Osteoblast (primary cell): ENCODE data around the gene SNX6. TPM values are rescaled to one million over a fixed set of nuclear protein-coding genes. Genes with fewer than 3 reads are reported as not detected.
"Not testable (repeated sequence)": the region's sequence is repeated elsewhere in the genome, so short reads cannot be mapped to it uniquely, and the experiment has no call there.

Experiments used
- DNase-seq: peaks from one replicate; pipeline ENCODE4 v3.0.0; 2011; ENCODE audit warnings: low spot score, mixed read lengths; ENCODE audit not compliant: insufficient read length; ENCODE audit errors: missing footprints
- H2AFZ ChIP-seq: 2 replicates; pipeline ENCODE4 v1.6.0; 2011; ENCODE audit warnings: mild to moderate bottlenecking, low read length
- H3K27ac ChIP-seq: 2 replicates; pipeline ENCODE4 v1.5.1; 2011; ENCODE audit warnings: mild to moderate bottlenecking, low read depth, low read length, moderate library complexity
- H3K27me3 ChIP-seq: 2 replicates; pipeline ENCODE4 v1.6.0; 2012; ENCODE audit warnings: mild to moderate bottlenecking, control low read depth, inconsistent platforms, low read length, moderate library complexity; ENCODE audit not compliant: insufficient read depth
- H3K36me3 ChIP-seq: 2 replicates; pipeline ENCODE4 v1.5.1; 2011; ENCODE audit warnings: mild to moderate bottlenecking, low read length, control low read depth, moderate library complexity; ENCODE audit not compliant: insufficient read depth
- H3K4me1 ChIP-seq: 2 replicates; pipeline ENCODE4 v1.5.1; 2011; ENCODE audit warnings: mild to moderate bottlenecking, low read length, control low read depth, moderate library complexity; ENCODE audit not compliant: insufficient read depth
- H3K4me2 ChIP-seq: 2 replicates; pipeline ENCODE4 v1.6.0; 2011; ENCODE audit warnings: mild to moderate bottlenecking, low read length; ENCODE audit not compliant: insufficient read depth
- H3K4me3 ChIP-seq: fragments of 200-600 bp; sonication (generic); 3 replicates; pipeline ENCODE4 v1.5.1; 2012; ENCODE audit warnings: mild to moderate bottlenecking, low read length, inconsistent platforms; ENCODE audit not compliant: insufficient read depth
- H3K79me2 ChIP-seq: 2 replicates; pipeline ENCODE4 v1.6.0; 2012; ENCODE audit warnings: mild to moderate bottlenecking, low read length, control low read depth, inconsistent platforms; ENCODE audit not compliant: insufficient read depth
- H3K9me3 ChIP-seq: 2 replicates; pipeline ENCODE4 v1.5.1; 2011; ENCODE audit warnings: low read depth, low read length, control low read depth
- H4K20me1 ChIP-seq: 2 replicates; pipeline ENCODE4 v1.6.0; 2012; ENCODE audit warnings: mild to moderate bottlenecking, low read length, control low read depth; ENCODE audit not compliant: insufficient read depth
- CTCF ChIP-seq: IDR thresholded peaks from 2 replicates; pipeline ENCODE4 v1.5.1; 2011; ENCODE audit warnings: mild to moderate bottlenecking, low read depth, low read length, moderate library complexity; ENCODE audit errors: extremely low read depth
- total RNA-seq: library from RNA; depleted of rRNA; stranded (reverse); fragments of >200 nt; gene quantifications from 2 replicates; pipeline ENCODE4 v1.2.3, GENCODE V29; 2012

Gene SNX6
- total RNA-seq, 1 donor: 177 TPM

GRCh38 chr14:34555583-34556497 is 74.1 kb downstream of the SNX6 start:
- not testable (repeated sequence) for H2AFZ ChIP-seq, H3K4me3 ChIP-seq, H3K27ac ChIP-seq, H3K4me1 ChIP-seq, H3K4me2 ChIP-seq, DNase-seq, H3K27me3 ChIP-seq, H4K20me1 ChIP-seq, H3K9me3 ChIP-seq, H3K79me2 ChIP-seq, H3K36me3 ChIP-seq

DNA sequence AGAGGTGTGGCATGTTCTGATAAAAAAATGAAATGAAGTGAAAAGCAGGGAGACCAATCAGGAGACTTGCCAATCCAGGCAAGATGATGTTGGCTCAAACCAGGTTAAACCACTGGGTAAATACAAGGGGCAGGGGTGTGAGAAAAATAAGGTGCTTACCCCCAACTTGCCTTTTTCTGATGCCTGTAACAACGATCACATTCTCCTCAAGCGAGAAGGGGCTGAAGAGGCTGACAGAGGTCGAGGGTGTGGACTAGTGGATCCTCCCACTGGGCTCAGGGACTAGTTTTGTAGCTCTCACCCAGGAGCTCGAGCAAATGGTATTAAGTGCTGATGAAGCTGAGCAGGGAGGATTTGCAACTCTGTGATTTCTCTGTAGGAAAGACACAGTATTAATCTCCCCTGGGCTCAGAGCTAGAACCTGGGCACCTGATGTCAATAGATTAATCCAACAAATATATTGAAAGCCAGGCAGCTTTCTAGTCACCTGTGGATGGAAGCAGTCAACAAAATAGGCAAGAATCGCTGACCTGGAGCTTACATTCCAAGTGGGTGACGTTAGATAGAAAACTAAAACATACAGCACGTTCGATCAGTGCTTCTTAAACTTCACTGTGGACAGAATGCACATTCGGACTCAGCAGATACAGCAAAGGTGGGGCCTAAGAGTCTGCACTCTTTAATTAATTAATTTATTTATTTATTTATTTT is 75.3 kb downstream of the SNX6 start:
- Histone ChIP-seq H3K4me2 (peak overlapping the region; percentile 2), H3K27me3 (no peaks in the 10 kb centered on the region), H4K20me1 (no peaks in the 10 kb centered on the region), H3K4me1 (peaks cover 3% of the 10 kb centered on the region), H3K9me3 (no peaks in the 10 kb centered on the region), H3K79me2 (no peaks in the 10 kb centered on the region), H3K4me3 (no peak overlapping the region), H3K27ac (no peak overlapping the region), H2AFZ (no peak overlapping the region), H3K36me3 (no peaks in the 10 kb centered on the region)
- peak; percentile 42 for DNase-seq
- no peak for TF ChIP-seq CTCF

DNA sequence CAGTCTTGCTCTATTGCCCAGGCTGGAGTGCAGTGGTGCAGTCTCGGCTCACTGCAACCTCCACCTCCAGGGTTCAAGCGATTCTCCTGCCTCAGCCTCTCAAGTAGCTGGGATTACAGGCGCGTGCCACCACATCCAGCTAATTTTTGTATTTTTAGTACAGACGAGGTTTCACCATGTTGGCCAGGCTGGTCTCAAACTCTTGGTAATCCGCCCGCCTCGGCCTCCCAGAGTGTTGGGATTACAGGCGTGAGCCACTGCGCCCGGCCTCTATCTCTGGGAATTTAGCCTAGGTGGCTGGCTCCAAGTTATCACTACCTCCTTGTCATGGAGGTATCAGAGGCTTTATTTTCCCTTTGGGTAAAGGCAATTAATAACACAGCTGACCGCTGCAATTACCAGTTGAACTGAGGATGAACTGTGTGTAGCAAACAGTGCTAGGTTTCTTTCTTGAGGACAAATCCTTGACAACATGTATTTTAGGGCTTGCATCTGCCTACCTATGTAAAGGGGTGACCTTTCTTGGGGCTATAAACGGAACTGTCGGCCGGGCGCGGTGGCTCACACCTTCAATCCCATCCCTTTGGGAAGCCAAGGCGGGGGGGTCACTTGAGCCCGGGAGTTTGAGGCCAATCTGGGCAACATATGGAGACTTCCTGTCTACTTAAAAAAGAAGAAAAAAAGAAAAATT is 80.5 kb downstream of the SNX6 start:
- H3K36me3 ChIP-seq, H3K9me3 ChIP-seq, H3K27ac ChIP-seq, H3K4me2 ChIP-seq, H2AFZ ChIP-seq, H4K20me1 ChIP-seq, H3K27me3 ChIP-seq, H3K4me1 ChIP-seq, H3K4me3 ChIP-seq, H3K79me2 ChIP-seq: not testable (repeated sequence)
- peak; percentile 68 for DNase-seq

DNA sequence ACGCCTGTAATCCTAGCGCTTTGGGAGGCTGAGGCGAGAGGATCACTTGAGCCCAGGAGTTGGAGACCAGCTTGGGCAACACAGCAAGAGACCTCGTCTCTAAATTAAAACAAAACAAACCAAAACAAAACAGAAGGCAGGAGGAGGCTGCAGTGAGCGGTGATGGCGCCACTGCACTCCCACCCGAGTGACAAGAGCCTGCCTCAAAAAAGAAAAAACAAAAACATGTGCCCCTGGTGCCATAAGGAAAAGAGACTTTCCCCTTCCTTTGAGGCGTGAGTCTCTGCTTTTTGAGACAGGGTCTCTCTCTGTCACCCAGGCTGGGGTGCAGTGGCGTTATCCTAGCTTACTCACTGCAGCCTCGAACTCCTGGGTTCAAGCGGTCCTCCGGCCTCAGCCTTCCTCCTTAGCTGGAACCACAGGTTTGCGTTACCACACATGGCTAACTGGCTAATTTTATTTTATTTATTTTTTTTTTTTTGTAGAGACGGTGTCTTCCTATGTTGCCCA is 81.4 kb downstream of the SNX6 start:
- no peaks in the 10 kb centered on the region for H3K79me2 ChIP-seq
- H3K4me1 ChIP-seq: no peaks in the 10 kb centered on the region
- H3K9me3 ChIP-seq: no peaks in the 10 kb centered on the region
- no peak overlapping the region for H3K4me3 ChIP-seq
- H3K36me3 ChIP-seq: no peaks in the 10 kb centered on the region
- no peak for DNase-seq
- no peaks in the 10 kb centered on the region for H3K27me3 ChIP-seq
- H3K4me2 ChIP-seq: no peak overlapping the region
- no peak overlapping the region for H3K27ac ChIP-seq
- no peaks in the 10 kb centered on the region for H4K20me1 ChIP-seq
- H2AFZ ChIP-seq: no peak overlapping the region
- TF ChIP-seq CTCF: no peak

- not testable (repeated sequence) for H3K9me3 ChIP-seq, H3K79me2 ChIP-seq, H3K4me3 ChIP-seq, H3K27ac ChIP-seq, H3K4me2 ChIP-seq, H2AFZ ChIP-seq, H3K36me3 ChIP-seq, H3K27me3 ChIP-seq, DNase-seq, H4K20me1 ChIP-seq, H3K4me1 ChIP-seq
Observed at GRCh38 chr14:34547136-34547520, 82.8 kb downstream of the SNX6 start.

GRCh38 chr14:34546272-34547135 is 83.4 kb downstream of the SNX6 start:
- H3K4me2 ChIP-seq, H3K36me3 ChIP-seq, H3K79me2 ChIP-seq: not testable (repeated sequence)

More at GRCh38 chr14:34546272-34547135, 83.4 kb downstream of the SNX6 start:
- not testable (repeated sequence) for H4K20me1 ChIP-seq, H3K27me3 ChIP-seq, H3K4me3 ChIP-seq, DNase-seq, H3K4me1 ChIP-seq, H2AFZ ChIP-seq, H3K27ac ChIP-seq, H3K9me3 ChIP-seq
